Caco-2 (cell line): Measurements from ENCODE around the gene ECM2. TPM values are rescaled to one million over a fixed set of nuclear protein-coding genes. Genes with fewer than 3 reads are reported as not detected.

ENCODE experiments used
- BruUV-seq: library from RNA; stranded (reverse); fragments of 400-500 nt; replicated peaks from 2 replicates; lab custom pipeline; 2021; lab: Mats Ljungman, UMichigan
- CTCF ChIA-PET: fragments of 300-600 bp; sonication (Branson Sonifier 250); formaldehyde crosslinking; loops from one replicate; lab custom pipeline; 2022; ENCODE audit warnings: antibody characterized with exemption; lab: Charles Lee
- POLR2A ChIA-PET: fragments of 300-600 bp; sonication (Branson Sonifier 250); formaldehyde crosslinking; loops from one replicate; lab custom pipeline; 2022; ENCODE audit warnings: antibody characterized with exemption; lab: Charles Lee
- DNase-seq, 2 experiments: peaks; one replicate each; pipeline versions ENCODE4 v3.0.0 to v3.0.0-alpha.2; 2020 to 2022
- H3K27me3 ChIP-seq: replicated peaks from 2 replicates; pipeline ENCODE4 v1.6.0; 2011; ENCODE audit warnings: low read length; ENCODE audit not compliant: control insufficient read depth, insufficient read depth
- H3K36me3 ChIP-seq: 2 replicates; pipeline ENCODE4 v1.5.1; 2011; ENCODE audit warnings: low read length; ENCODE audit not compliant: control insufficient read depth, insufficient read depth
- H3K4me1 ChIP-seq: fragments of 250-450 bp; sonication (Bioruptor Pico); 2 replicates; pipeline ENCODE4 v1.5.1; 2020; ENCODE audit warnings: mild to moderate bottlenecking
- H3K4me3 ChIP-seq: 2 replicates; pipeline ENCODE4 v1.5.1; 2011; ENCODE audit warnings: low read depth, mild to moderate bottlenecking, control low read depth, low read length
- H3K9me3 ChIP-seq: fragments of 250-450 bp; sonication (Bioruptor Pico); 2 replicates; pipeline ENCODE4 v1.5.1; 2020; ENCODE audit warnings: mild to moderate bottlenecking, moderate library complexity
- H3K27ac Mint-ChIP-seq: one replicate; pipeline ENCODE4 v1.8.0; 2022; ENCODE audit warnings: mixed read lengths; ENCODE audit not compliant: unreplicated experiment
- H3K27me3 Mint-ChIP-seq: one replicate; pipeline ENCODE4 v1.8.0; 2022; ENCODE audit warnings: mixed read lengths; ENCODE audit not compliant: insufficient read depth, unreplicated experiment
- H3K36me3 Mint-ChIP-seq: one replicate; pipeline ENCODE4 v1.8.0; 2022; ENCODE audit warnings: mild to moderate bottlenecking, mixed read lengths; ENCODE audit not compliant: insufficient read depth, unreplicated experiment
- H3K4me1 Mint-ChIP-seq: one replicate; pipeline ENCODE4 v1.8.0; 2022; ENCODE audit warnings: low read depth, mixed read lengths; ENCODE audit not compliant: unreplicated experiment
- H3K4me3 Mint-ChIP-seq: one replicate; pipeline ENCODE4 v1.8.0; 2022; ENCODE audit warnings: mild to moderate bottlenecking, moderate library complexity, mixed read lengths; ENCODE audit not compliant: unreplicated experiment
- H3K9me3 Mint-ChIP-seq: one replicate; pipeline ENCODE4 v1.8.0; 2022; ENCODE audit warnings: mixed read lengths; ENCODE audit not compliant: unreplicated experiment
- intact Hi-C: fragments of 100-400 bp; cut with micrococcal nuclease; formaldehyde crosslinking; loops from one replicate; pipeline ENCODE4 v1.10.0; 2022; ENCODE audit not compliant: unreplicated experiment
- total RNA-seq: library from RNA; stranded (reverse); gene quantifications from 2 replicates; pipeline ENCODE4 v1.2.3, GENCODE V29; 2022
- TF ChIP-seq, protein P1 (sequence below), 2 experiments: fragments of 200-600 bp in 1 of 2; IDR thresholded peaks; 1 replicate in 1 of 2; 2 replicates in 1 of 2; pipeline versions ENCODE4 v1.5.1 to v1.8.0; 2011 to 2022; ENCODE audit warnings: antibody characterized with exemption in 1 of 2, control low read depth in 1 of 2, inconsistent platforms in 1 of 2, low read depth in 1 of 2, low read length in 1 of 2, mild to moderate bottlenecking in 1 of 2, moderate library complexity in 1 of 2; ENCODE audit not compliant: insufficient read depth in 1 of 2, severe bottlenecking in 1 of 2, unreplicated experiment in 1 of 2

The ECM2 gene
- total RNA-seq, 1 experiment from 2014 or later = not detected

DNA sequence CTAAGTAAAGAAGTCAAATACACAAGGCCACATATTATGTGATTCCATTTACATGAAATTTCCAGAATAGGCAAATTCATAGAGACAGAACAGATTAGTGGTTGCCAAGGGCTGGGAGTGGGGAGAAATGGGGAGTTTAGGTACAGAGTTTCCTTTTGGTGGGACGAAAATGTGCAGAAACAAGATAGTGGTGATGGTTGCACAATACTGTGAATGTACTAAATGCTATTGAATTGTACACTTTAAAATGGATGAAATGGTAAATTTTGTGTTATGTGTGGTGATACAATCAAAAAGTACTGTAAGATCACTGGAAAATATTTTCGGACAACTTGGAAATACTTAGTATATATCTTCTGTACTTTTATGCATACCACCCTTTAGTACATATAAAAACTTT lies 15.0 kb downstream of the ECM2 start:
- no peaks in the 10 kb centered on the region for H3K9me3 ChIP-seq
- BruUV-seq = no TSS peak
- Mint-ChIP-seq H3K27ac (no peak overlapping the region), H3K9me3 (no peaks in the 10 kb centered on the region), H3K4me3 (no peak overlapping the region), H3K36me3 (no peaks in the 10 kb centered on the region), H3K4me1 (no peaks in the 10 kb centered on the region), H3K27me3 (no peaks in the 10 kb centered on the region)
- ChIA-PET CTCF (no interaction called here), POLR2A (no interaction called here)
- DNase-seq = no peak
- H3K36me3 ChIP-seq = no peaks in the 10 kb centered on the region
- no peak overlapping the region for H3K4me3 ChIP-seq
- TF ChIP-seq, protein P1, sequence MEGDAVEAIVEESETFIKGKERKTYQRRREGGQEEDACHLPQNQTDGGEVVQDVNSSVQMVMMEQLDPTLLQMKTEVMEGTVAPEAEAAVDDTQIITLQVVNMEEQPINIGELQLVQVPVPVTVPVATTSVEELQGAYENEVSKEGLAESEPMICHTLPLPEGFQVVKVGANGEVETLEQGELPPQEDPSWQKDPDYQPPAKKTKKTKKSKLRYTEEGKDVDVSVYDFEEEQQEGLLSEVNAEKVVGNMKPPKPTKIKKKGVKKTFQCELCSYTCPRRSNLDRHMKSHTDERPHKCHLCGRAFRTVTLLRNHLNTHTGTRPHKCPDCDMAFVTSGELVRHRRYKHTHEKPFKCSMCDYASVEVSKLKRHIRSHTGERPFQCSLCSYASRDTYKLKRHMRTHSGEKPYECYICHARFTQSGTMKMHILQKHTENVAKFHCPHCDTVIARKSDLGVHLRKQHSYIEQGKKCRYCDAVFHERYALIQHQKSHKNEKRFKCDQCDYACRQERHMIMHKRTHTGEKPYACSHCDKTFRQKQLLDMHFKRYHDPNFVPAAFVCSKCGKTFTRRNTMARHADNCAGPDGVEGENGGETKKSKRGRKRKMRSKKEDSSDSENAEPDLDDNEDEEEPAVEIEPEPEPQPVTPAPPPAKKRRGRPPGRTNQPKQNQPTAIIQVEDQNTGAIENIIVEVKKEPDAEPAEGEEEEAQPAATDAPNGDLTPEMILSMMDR (IDR thresholded peaks at IDR 0.05; ENCODE audit: insufficient read depth in 1 of 2, low read depth in 1 of 2, low read length in 1 of 2, severe bottlenecking in 1 of 2, unreplicated experiment in 1 of 2) = no peak
- intact Hi-C loops = no loop called here
- H3K27me3 ChIP-seq = no peaks in the 10 kb centered on the region
- no peaks in the 10 kb centered on the region for H3K4me1 ChIP-seq

DNA sequence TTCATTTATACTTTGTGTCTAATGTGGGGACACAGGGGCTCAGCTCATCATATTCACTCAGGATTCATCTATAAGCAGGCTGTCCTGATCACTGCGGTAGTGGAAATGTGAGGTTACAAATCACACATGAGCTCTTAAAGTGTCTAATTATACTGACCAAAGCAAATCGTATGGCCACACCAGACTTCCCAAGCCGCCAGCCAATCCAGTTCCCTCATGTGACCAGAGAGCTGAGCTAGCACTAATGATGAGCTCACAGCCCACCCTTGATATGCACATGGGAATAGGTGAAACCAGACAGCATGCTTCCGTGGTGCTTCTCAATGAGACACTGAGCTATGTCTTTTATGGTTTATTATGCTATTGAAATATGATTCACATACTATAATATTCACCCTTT lies 17.6 kb downstream of the ECM2 start:
- no peaks in the 10 kb centered on the region for H3K9me3 Mint-ChIP-seq
- no peaks in the 10 kb centered on the region for H3K4me1 Mint-ChIP-seq
- Histone ChIP-seq H3K4me1 (no peaks in the 10 kb centered on the region), H3K4me3 (no peak overlapping the region), H3K36me3 (no peaks in the 10 kb centered on the region), H3K27me3 (no peaks in the 10 kb centered on the region), H3K9me3 (no peaks in the 10 kb centered on the region)
- H3K27me3 Mint-ChIP-seq = no peaks in the 10 kb centered on the region
- BruUV-seq = no TSS peak
- TF ChIP-seq, protein P1 (IDR thresholded peaks at IDR 0.05; ENCODE audit: insufficient read depth in 1 of 2, low read depth in 1 of 2, low read length in 1 of 2, severe bottlenecking in 1 of 2, unreplicated experiment in 1 of 2) = no peak
- ChIA-PET POLR2A (no interaction called here), CTCF (no interaction called here)
- no peak for DNase-seq
- no peaks in the 10 kb centered on the region for H3K36me3 Mint-ChIP-seq
- H3K4me3 Mint-ChIP-seq = no peak overlapping the region
- intact Hi-C loops = no loop called here
- H3K27ac Mint-ChIP-seq = no peak overlapping the region

DNA sequence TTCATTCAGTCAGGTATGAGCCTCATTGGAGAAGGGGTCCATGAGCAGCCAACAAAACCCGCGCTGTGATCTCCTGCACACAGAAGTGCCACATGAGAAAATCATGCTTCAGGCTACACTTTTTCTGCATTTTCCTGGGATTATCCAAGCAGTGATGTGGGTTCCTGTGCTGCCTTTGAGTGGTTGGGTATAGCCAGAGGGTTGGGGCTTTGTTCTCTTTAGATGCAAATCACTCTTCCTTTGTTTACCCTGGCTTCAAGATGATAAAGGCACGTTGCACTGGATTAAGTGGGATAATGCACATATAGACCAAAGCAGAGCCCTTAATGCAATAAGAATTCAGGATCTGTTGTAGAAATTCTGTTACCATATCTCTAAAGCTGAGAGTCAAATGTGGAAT lies 18.7 kb downstream of the ECM2 start:
- Mint-ChIP-seq H3K27ac (no peak overlapping the region), H3K4me3 (no peak overlapping the region), H3K27me3 (no peaks in the 10 kb centered on the region), H3K4me1 (no peaks in the 10 kb centered on the region), H3K36me3 (no peaks in the 10 kb centered on the region), H3K9me3 (no peaks in the 10 kb centered on the region)
- intact Hi-C loops = no loop called here
- DNase-seq = no peak
- no peak overlapping the region for H3K4me3 ChIP-seq
- POLR2A ChIA-PET = no interaction called here
- no peaks in the 10 kb centered on the region for H3K36me3 ChIP-seq
- CTCF ChIA-PET = no interaction called here
- no peaks in the 10 kb centered on the region for H3K9me3 ChIP-seq
- H3K27me3 ChIP-seq = no peaks in the 10 kb centered on the region
- no TSS peak for BruUV-seq
- H3K4me1 ChIP-seq = no peaks in the 10 kb centered on the region
- TF ChIP-seq, protein P1 (IDR thresholded peaks at IDR 0.05; ENCODE audit: insufficient read depth in 1 of 2, low read depth in 1 of 2, low read length in 1 of 2, severe bottlenecking in 1 of 2, unreplicated experiment in 1 of 2) = no peak
